PFSK-1 (cell line): ENCODE data around the gene ELAC2.

ENCODE experiments used
- FOXP2 ChIP-seq: optimal IDR thresholded peaks from 2 replicates; pipeline ENCODE3; 2011; ENCODE audit warnings: borderline replicate concordance, control low read depth, inconsistent platforms; ENCODE audit not compliant: insufficient read depth; ENCODE audit errors: extremely low read length, extremely low read depth
- POLR2AphosphoS5 ChIP-seq: IDR thresholded peaks from 2 replicates; pipeline ENCODE4 v1.6.1; 2012; ENCODE audit warnings: low read depth, mild to moderate bottlenecking, control low read depth, low read length, moderate library complexity
- REST ChIP-seq, 2 experiments: IDR thresholded peaks; 2 replicates each; pipeline versions ENCODE4 v1.6.1 to v1.8.0; 2011 to 2012; ENCODE audit warnings: low read depth in 2 of 2, low read length in 2 of 2, control low read depth in 1 of 2, inconsistent platforms in 1 of 2, mild to moderate bottlenecking in 1 of 2, moderate library complexity in 1 of 2; ENCODE audit not compliant: insufficient read depth in 1 of 2
- SIN3A ChIP-seq: IDR thresholded peaks from 2 replicates; pipeline ENCODE4 v1.6.1; 2012; ENCODE audit warnings: mild to moderate bottlenecking, low read length, moderate library complexity, borderline replicate concordance; ENCODE audit not compliant: insufficient read depth
- TAF1 ChIP-seq: IDR thresholded peaks from 2 replicates; pipeline ENCODE4 v1.6.1; 2012; ENCODE audit warnings: low read length, control low read depth, borderline replicate concordance; ENCODE audit not compliant: insufficient read depth

- TF ChIP-seq TAF1, result no peak
- TF ChIP-seq POLR2AphosphoS5, result no peak
- no peak for TF ChIP-seq SIN3A
- TF ChIP-seq REST (IDR thresholded peaks at IDR 0.05; ENCODE audit: insufficient read depth in 1 of 2, low read depth in 2 of 2, low read length in 2 of 2), result no peak
- no peak for TF ChIP-seq FOXP2
Observed at GRCh38 chr17:13003927-13004326, 13.9 kb downstream of the ELAC2 start.
